ENCODE measurements around the gene ELF2. TPM values are rescaled to one million over a fixed set of nuclear protein-coding genes. Genes with fewer than 3 reads are reported as not detected.

The ELF2 gene
- total and polyA plus RNA-seq, 2 of the 8 experiments (the other 6 are each of a cell fraction or from before 2014, with no cell fraction given): 21.1 to 44.3 TPM

DNA sequence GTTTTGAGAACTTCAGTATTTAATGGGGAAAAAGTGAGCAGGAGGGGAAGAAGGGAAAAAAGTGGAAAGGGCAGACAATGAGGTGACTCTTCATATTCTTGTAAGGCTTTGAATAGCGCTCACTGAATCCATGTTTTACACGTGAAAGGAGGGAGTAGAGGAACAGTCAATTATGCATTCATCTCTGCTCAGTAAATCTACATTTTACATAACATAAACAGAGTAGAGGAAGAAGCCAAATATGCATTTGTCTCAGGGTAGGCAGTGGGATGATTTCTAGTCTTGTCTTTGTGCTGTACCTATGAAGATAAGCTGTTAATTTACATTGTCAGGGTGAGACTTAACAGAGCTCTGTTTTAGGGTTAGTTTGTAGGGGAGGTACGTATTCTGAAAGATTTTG is 19.4 kb upstream of the ELF2 start (continued):
- TF ChIP-seq CHD1 (IDR thresholded peaks at IDR 0.05; ENCODE audit: low read depth, low read length) (no peak), EZH2 (IDR thresholded peaks at IDR 0.05; ENCODE audit: low read depth, low read length, severe bottlenecking) (no peak), CEBPB (IDR thresholded peaks at IDR 0.05; ENCODE audit: low read depth, low read length) (no peak), EGR1 (IDR thresholded peaks at IDR 0.05; ENCODE audit: borderline replicate concordance, low read depth, low read length) (no peak), PHF8 (conservative IDR thresholded peaks at IDR 0.05; ENCODE audit: low read depth, low read length) (no peak), GABPA (IDR thresholded peaks at IDR 0.05; ENCODE audit: borderline replicate concordance, insufficient read depth, low read length) (no peak), SAP30 (IDR thresholded peaks at IDR 0.05; ENCODE audit: insufficient read depth, insufficient replicate concordance, low read length) (no peak)
- TF ChIP-seq, protein P1, sequence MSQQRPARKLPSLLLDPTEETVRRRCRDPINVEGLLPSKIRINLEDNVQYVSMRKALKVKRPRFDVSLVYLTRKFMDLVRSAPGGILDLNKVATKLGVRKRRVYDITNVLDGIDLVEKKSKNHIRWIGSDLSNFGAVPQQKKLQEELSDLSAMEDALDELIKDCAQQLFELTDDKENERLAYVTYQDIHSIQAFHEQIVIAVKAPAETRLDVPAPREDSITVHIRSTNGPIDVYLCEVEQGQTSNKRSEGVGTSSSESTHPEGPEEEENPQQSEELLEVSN (IDR thresholded peaks at IDR 0.05): no peak
